PFSK-1 (cell line): ENCODE results near the gene CACNA1C.

Experiments used
- POLR2AphosphoS5 ChIP-seq: IDR thresholded peaks from 2 replicates; pipeline ENCODE4 v1.6.1; 2012; ENCODE audit warnings: low read depth, mild to moderate bottlenecking, control low read depth, low read length, moderate library complexity
- REST ChIP-seq, 2 experiments: IDR thresholded peaks; 2 replicates each; pipeline versions ENCODE4 v1.6.1 to v1.8.0; 2011 to 2012; ENCODE audit warnings: low read depth in 2 of 2, low read length in 2 of 2, control low read depth in 1 of 2, inconsistent platforms in 1 of 2, mild to moderate bottlenecking in 1 of 2, moderate library complexity in 1 of 2; ENCODE audit not compliant: insufficient read depth in 1 of 2
- SIN3A ChIP-seq: IDR thresholded peaks from 2 replicates; pipeline ENCODE4 v1.6.1; 2012; ENCODE audit warnings: mild to moderate bottlenecking, low read length, moderate library complexity, borderline replicate concordance; ENCODE audit not compliant: insufficient read depth
- TAF1 ChIP-seq: IDR thresholded peaks from 2 replicates; pipeline ENCODE4 v1.6.1; 2012; ENCODE audit warnings: low read length, control low read depth, borderline replicate concordance; ENCODE audit not compliant: insufficient read depth

GRCh38 chr12:2654741-2655140 is 602.0 kb downstream of the CACNA1C start:
- TF ChIP-seq TAF1 (no peak), POLR2AphosphoS5 (no peak), REST (IDR thresholded peaks at IDR 0.05; ENCODE audit: insufficient read depth in 1 of 2, low read depth in 2 of 2, low read length in 2 of 2) (no peak), SIN3A (no peak)
